ENCODE measurements around the gene LUZP2. TPM values are rescaled to one million over a fixed set of nuclear protein-coding genes. Genes with fewer than 3 reads are reported as not detected.

LUZP2 gene
- total and polyA plus RNA-seq, 4 donors = 0.05 TPM; not detected in 3

- no peak for DNase-seq (ENCODE audit: low spot score)
- Histone ChIP-seq H3K27ac (ENCODE audit: low read depth in 1 of 2, low read length in 2 of 2) (no peak overlapping the region), H3K4me1 (ENCODE audit: control insufficient read depth in 4 of 4, insufficient read depth in 4 of 4, low read length in 3 of 4) (no peaks in the 10 kb centered on the region), H3K27me3 (ENCODE audit: control insufficient read depth in 4 of 4, insufficient read depth in 4 of 4, low read length in 3 of 4) (no peaks in the 10 kb centered on the region), H3K9ac (ENCODE audit: low read depth in 1 of 2, low read length in 2 of 2) (no peak overlapping the region), H3K36me3 (ENCODE audit: control insufficient read depth in 4 of 4, insufficient read depth in 3 of 4, low read depth in 1 of 4, low read length in 3 of 4) (no peaks in the 10 kb centered on the region), H3K9me3 (ENCODE audit: control insufficient read depth in 4 of 4, low read length in 3 of 4) (no peaks in the 10 kb centered on the region), H3K4me3 (ENCODE audit: low read depth in 1 of 3, low read length in 3 of 3) (no peak overlapping the region)
- TF ChIP-seq HNF4G (IDR thresholded peaks at IDR 0.05) (no peak), CTCF (IDR thresholded peaks at IDR 0.05; ENCODE audit: low read depth, low read length, missing input control) (no peak)
- 60% methylated on average over 3 of the region's 3 CpGs for WGBS
These were observed 16.8 kb downstream of the LUZP2 start for GRCh38 chr11:24513479-24514218.

DNA sequence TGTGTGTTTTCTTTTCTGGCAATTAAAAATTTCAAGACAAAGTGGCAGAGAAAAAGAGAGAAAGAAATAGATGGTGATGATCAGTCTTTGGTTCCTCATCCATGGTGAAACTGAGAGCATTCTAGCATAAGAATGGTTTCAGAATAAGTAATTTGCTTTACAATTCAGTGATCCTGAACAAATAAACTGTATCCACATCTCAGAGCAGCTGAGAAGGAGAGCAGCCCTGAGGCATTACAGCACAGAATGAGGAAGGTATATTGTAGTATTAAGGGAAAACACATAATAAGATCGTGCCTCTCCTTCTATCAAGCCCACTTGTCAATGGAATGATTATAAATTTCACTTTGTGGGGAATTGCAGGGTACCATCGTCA lies 17.4 kb downstream of the LUZP2 start:
- no peak overlapping the region for H3K4me3 ChIP-seq (ENCODE audit: low read depth in 1 of 3, low read length in 3 of 3)
- 59% methylated on average over 2 of the region's 2 CpGs for WGBS
- no peaks in the 10 kb centered on the region for H3K9me3 ChIP-seq (ENCODE audit: control insufficient read depth in 4 of 4, low read length in 3 of 4)
- TF ChIP-seq RAD21 (IDR thresholded peaks at IDR 0.05) = no peak
- TF ChIP-seq TAF1 (conservative IDR thresholded peaks at IDR 0.05) = no peak
- TF ChIP-seq YY1 (IDR thresholded peaks at IDR 0.05) = no peak
- no peak for TF ChIP-seq NR2F2 (IDR thresholded peaks at IDR 0.05)
- no peak for TF ChIP-seq FOXA2 (IDR thresholded peaks at IDR 0.05)
- TF ChIP-seq FOXA1 (IDR thresholded peaks at IDR 0.05) = no peak
- no peak for TF ChIP-seq ZBTB33 (IDR thresholded peaks at IDR 0.05)
- TF ChIP-seq SP1 (IDR thresholded peaks at IDR 0.05) = no peak
- TF ChIP-seq, protein P1, sequence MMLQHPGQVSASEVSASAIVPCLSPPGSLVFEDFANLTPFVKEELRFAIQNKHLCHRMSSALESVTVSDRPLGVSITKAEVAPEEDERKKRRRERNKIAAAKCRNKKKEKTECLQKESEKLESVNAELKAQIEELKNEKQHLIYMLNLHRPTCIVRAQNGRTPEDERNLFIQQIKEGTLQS (IDR thresholded peaks at IDR 0.05) = no peak
- no peaks in the 10 kb centered on the region for H3K36me3 ChIP-seq (ENCODE audit: control insufficient read depth in 4 of 4, insufficient read depth in 3 of 4, low read depth in 1 of 4, low read length in 3 of 4)
- H3K9ac ChIP-seq (ENCODE audit: low read depth in 1 of 2, low read length in 2 of 2) = no peak overlapping the region
- H3K27me3 ChIP-seq (ENCODE audit: control insufficient read depth in 4 of 4, insufficient read depth in 4 of 4, low read length in 3 of 4) = no peaks in the 10 kb centered on the region
- no peak overlapping the region for H3K27ac ChIP-seq (ENCODE audit: low read depth in 1 of 2, low read length in 2 of 2)
- H3K4me1 ChIP-seq (ENCODE audit: control insufficient read depth in 4 of 4, insufficient read depth in 4 of 4, low read length in 3 of 4) = no peaks in the 10 kb centered on the region
- DNase-seq (ENCODE audit: low spot score) = no peak

- H3K27ac ChIP-seq (ENCODE audit: low read depth in 1 of 2, low read length in 2 of 2) = no peak overlapping the region
- no peaks in the 10 kb centered on the region for H3K9me3 ChIP-seq (ENCODE audit: control insufficient read depth in 4 of 4, low read length in 3 of 4)
- no peak overlapping the region for H3K4me3 ChIP-seq (ENCODE audit: low read depth in 1 of 3, low read length in 3 of 3)
- no peaks in the 10 kb centered on the region for H3K27me3 ChIP-seq (ENCODE audit: control insufficient read depth in 4 of 4, insufficient read depth in 4 of 4, low read length in 3 of 4)
- TF ChIP-seq FOXA1 (IDR thresholded peaks at IDR 0.05) (no peak), HNF4A (conservative IDR thresholded peaks at IDR 0.05) (no peak), ZBTB33 (IDR thresholded peaks at IDR 0.05) (no peak), GABPA (IDR thresholded peaks at IDR 0.05 in 1 of 2, conservative IDR thresholded peaks at IDR 0.05 in 1 of 2) (no peak), NR2F2 (IDR thresholded peaks at IDR 0.05) (no peak)
- TF ChIP-seq, protein P1 (IDR thresholded peaks at IDR 0.05) = no peak
- WGBS = 80% methylated on average over 1 of the region's 1 CpG
- H3K4me1 ChIP-seq (ENCODE audit: control insufficient read depth in 4 of 4, insufficient read depth in 4 of 4, low read length in 3 of 4) = no peaks in the 10 kb centered on the region
- no peak for DNase-seq (ENCODE audit: low spot score)
- H3K36me3 ChIP-seq (ENCODE audit: control insufficient read depth in 4 of 4, insufficient read depth in 3 of 4, low read depth in 1 of 4, low read length in 3 of 4) = no peaks in the 10 kb centered on the region
- no peak overlapping the region for H3K9ac ChIP-seq (ENCODE audit: low read depth in 1 of 2, low read length in 2 of 2)
These were observed 18.8 kb downstream of the LUZP2 start for GRCh38 chr11:24515632-24516031.

Data from liver (tissue), 9 donors.